Transverse colon (tissue), 4 donors: Measurements from ENCODE around the gene SASS6.

ENCODE experiments used
- EP300 ChIP-seq: sonication (generic); formaldehyde crosslinking; IDR thresholded peaks from one replicate; pipeline ENCODE4 v1.6.1; 2017; ENCODE audit warnings: antibody characterized with exemption, low read depth
- POLR2A ChIP-seq: fragments of 450-650 bp; IDR thresholded peaks from one replicate; pipeline ENCODE4 v1.6.1; 2016; ENCODE audit warnings: antibody characterized with exemption, mild to moderate bottlenecking, moderate library complexity
- POLR2AphosphoS5 ChIP-seq, 3 donors: sonication (generic); formaldehyde crosslinking; IDR thresholded peaks; one replicate each; pipeline ENCODE4 v1.6.1; 2016; ENCODE audit warnings: antibody characterized with exemption in 3 of 3
- TF ChIP-seq, protein P1 (sequence below), 5 experiments: fragments of 200-600 bp in 3 of 5; fragments of 450-650 bp in 2 of 5; sonication (generic) in 3 of 5; IDR thresholded peaks; 1 replicate in 2 of 5; 2 replicates in 3 of 5; pipeline ENCODE4 v1.5.1; 2016 to 2017; ENCODE audit warnings: antibody characterized with exemption in 5 of 5, inconsistent platforms in 3 of 5, mild to moderate bottlenecking in 2 of 5, moderate library complexity in 1 of 5

DNA sequence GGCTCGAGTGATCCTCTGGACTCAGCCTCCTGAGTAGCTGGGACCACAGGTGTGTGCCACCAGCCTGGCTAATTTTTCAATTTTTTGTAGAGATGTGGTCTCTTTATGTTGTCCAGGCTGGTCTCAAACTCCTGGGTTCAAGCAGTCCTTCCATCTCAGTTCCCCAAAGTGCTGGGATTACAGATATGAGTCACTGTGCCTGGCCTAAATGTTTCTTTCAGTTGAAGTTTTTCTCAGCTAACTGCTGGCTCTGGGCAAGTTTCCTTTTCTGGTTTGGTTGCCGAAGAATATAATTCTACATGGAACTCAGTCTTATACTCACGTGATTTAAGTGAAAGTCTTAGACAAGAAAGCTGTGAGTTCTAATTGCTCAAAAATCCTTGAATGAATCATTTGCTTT, 57.0 kb downstream of the SASS6 start:
- TF ChIP-seq, protein P1, sequence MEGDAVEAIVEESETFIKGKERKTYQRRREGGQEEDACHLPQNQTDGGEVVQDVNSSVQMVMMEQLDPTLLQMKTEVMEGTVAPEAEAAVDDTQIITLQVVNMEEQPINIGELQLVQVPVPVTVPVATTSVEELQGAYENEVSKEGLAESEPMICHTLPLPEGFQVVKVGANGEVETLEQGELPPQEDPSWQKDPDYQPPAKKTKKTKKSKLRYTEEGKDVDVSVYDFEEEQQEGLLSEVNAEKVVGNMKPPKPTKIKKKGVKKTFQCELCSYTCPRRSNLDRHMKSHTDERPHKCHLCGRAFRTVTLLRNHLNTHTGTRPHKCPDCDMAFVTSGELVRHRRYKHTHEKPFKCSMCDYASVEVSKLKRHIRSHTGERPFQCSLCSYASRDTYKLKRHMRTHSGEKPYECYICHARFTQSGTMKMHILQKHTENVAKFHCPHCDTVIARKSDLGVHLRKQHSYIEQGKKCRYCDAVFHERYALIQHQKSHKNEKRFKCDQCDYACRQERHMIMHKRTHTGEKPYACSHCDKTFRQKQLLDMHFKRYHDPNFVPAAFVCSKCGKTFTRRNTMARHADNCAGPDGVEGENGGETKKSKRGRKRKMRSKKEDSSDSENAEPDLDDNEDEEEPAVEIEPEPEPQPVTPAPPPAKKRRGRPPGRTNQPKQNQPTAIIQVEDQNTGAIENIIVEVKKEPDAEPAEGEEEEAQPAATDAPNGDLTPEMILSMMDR (IDR thresholded peaks at IDR 0.05) = no peak
- no peak for TF ChIP-seq POLR2A
- no peak for TF ChIP-seq EP300
- TF ChIP-seq POLR2AphosphoS5 (IDR thresholded peaks at IDR 0.05) = no peak
